ENCODE data around the gene GNAO1.

GNAO1 gene

DNA sequence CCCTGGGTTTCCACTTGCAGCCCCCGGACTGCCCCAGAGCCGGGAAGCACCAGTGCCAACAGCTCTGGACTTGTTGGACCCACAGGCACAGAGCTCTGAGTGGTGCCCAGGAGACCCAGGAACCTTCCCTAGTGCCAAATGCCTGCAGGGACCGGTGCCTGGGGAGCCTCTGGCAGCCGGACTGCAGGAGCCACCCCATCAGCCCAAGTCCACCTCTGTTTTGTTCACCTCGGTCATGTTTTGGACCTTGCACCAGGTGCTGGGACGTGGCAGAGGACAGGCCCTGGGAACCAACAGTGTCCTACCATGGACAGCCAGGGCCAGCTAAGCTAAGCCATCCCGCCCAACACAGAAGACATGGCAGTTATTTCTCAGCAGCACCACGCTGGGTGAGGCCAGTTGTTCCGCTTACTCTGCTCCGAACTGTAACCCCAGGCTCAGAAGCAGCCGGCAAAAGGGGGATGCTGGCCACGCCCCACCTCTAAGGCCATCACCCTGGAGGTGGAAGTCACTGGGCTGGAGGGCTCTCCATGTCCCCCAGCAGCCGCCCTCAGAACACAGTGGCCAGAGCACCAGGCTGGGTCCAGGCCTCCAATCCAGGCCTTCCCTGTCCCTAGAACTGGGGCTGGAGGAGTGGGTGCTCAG is 154.2 kb downstream of the GNAO1 start:
- H3K27ac ChIP-seq = no peak overlapping the region
- TF ChIP-seq ZFX (IDR thresholded peaks at IDR 0.05) = no peak
- TF ChIP-seq, protein P1, sequence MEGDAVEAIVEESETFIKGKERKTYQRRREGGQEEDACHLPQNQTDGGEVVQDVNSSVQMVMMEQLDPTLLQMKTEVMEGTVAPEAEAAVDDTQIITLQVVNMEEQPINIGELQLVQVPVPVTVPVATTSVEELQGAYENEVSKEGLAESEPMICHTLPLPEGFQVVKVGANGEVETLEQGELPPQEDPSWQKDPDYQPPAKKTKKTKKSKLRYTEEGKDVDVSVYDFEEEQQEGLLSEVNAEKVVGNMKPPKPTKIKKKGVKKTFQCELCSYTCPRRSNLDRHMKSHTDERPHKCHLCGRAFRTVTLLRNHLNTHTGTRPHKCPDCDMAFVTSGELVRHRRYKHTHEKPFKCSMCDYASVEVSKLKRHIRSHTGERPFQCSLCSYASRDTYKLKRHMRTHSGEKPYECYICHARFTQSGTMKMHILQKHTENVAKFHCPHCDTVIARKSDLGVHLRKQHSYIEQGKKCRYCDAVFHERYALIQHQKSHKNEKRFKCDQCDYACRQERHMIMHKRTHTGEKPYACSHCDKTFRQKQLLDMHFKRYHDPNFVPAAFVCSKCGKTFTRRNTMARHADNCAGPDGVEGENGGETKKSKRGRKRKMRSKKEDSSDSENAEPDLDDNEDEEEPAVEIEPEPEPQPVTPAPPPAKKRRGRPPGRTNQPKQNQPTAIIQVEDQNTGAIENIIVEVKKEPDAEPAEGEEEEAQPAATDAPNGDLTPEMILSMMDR (conservative IDR thresholded peaks at IDR 0.05) = no peak

DNA sequence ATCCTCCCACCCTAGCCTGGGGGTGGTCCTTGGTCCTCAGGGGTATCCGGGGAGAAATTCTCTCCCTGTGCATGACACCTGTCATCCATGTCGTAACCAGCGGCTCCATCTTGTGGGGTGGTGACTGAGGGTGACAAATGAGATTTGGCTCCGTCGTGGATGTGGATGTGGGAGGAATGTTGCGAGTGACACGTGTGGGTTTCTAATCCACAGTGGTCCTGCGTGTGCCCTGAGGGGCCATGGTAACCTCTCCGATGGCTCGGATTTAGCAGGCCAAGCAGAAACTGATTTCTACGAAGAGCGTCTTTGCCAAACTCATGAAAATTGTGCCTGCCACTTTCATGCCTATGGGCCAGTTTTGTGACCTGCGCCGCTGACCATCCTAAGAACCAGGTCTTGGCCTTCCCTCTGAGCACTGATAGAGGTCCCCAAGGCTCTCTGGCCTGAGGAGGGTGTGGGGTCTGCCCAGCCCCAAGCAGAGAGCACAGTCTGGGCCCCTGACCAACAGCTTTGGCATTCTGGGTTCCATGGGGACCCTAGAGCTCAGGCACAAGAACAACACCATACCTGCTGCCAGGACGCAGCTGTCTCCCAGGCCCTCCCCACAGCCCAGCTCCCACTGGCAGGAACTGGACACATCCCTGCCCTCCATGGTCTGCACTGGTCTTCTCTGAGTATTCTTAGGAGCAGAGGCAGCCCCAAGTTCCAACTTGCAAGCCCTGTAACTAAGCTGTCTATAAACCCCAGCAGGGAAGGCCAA is 155.0 kb downstream of the GNAO1 start:
- no peak overlapping the region for H3K27ac ChIP-seq
- TF ChIP-seq, protein P1 (conservative IDR thresholded peaks at IDR 0.05) = no peak
- TF ChIP-seq ZFX (IDR thresholded peaks at IDR 0.05) = no peak

DNA sequence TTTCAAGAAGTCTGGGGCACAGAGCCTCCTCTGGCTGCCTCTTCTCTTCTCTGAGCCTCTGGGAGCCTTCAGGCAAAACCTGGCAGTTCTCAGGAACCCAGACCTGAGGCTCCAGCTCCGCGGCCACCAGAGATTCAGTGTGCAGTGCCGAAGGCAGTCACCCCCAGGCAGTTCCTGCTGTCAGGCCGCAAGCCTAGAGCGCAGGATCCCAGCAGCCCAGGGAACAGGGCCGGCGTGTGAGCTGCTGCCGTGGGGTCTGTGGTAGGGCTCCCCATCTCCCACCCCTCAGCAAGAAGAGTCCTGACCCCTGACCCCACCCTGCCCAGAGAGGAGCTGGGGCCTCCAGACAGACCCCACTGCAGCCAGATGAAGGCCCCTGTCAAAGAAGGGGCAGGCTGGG is 155.9 kb downstream of the GNAO1 start:
- TF ChIP-seq ZFX (IDR thresholded peaks at IDR 0.05) = no peak
- TF ChIP-seq, protein P1 (conservative IDR thresholded peaks at IDR 0.05) = no peak
- no peak overlapping the region for H3K27ac ChIP-seq

DNA sequence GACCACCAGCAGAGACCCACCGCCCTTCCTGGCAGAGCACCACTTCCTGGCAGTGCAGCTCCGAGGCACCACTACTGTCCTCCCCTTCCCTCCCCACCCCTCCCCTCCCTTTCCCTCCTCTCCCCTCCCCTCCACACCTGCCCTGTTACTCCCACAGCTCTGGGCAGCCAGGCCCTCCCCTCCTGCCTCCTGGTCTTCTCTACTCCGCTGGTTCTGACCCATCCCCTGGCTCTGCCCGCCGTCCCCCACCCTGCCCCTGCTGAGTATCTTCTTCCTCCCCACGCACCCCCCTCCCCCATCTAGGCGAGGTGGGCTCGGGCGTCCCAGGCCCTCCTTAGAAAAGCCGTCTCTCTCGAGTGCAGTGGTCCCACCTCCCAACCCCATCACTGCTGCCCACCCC is 156.4 kb downstream of the GNAO1 start:
- TF ChIP-seq ZFX (IDR thresholded peaks at IDR 0.05) = no peak
- TF ChIP-seq, protein P1 (conservative IDR thresholded peaks at IDR 0.05) = no peak
- no peak overlapping the region for H3K27ac ChIP-seq

DNA sequence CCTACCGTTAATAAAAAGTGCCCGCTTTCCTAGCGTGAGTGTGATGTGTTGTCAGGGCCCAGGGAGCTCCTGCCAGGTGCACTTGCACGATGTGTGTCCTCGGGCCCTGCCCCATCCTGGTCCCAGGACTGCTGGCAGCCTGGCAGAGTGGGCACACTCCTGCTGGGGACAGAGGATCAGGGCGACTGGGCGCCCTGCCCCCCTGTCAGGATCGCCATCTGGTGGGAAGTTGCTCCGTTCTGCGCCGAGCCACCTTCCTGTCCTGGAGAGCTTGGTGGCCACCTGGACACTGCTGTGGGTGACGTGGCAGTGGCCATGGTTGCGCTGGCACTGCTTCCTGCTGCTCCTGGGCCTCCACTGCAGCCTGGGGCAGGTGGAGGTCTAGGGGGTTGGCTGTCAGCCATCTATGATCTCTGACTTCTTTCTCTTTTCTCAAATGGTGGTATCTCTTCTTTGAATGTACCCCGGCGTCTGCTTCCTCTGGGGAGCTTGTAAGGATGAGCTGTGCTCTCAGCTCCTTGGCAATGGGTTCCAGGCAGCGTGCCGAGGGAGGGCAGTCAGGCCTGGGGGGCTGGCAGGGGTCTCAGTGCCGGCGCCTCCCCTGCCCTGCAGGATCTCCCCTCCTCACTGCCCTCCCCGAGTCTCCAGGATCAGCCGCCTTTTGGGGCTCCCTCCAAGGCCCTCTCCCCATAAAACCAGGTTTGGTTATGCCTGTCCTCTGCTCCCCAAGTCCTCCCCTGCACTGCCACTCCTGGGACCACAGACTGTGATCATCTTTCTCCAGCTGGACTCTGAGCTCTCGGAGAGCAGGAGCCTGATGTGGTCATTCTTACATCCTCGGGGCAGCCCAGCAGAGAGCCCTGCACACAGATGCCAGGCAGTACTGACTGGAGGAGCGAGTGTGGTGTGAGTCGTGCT is 157.1 kb downstream of the GNAO1 start:
- TF ChIP-seq, protein P1 (conservative IDR thresholded peaks at IDR 0.05) = no peak
- TF ChIP-seq ZFX (IDR thresholded peaks at IDR 0.05) = no peak
- no peak overlapping the region for H3K27ac ChIP-seq

DNA sequence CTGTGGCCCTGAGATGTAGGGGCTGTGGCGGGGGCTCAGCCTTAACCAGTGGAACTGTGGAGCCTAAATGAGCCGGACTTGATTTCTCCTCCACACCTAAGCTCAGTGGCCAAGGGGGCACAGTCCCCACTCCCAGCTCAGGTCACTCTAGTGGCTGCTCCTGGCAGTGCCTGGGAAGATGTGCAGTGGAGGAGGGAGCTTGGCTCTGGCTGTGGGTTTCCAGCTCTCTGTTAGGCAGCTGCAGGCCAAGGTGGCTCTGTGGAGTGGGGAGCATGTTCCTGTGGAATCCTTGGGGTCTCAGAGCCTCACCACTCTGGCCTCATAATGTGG is 157.8 kb downstream of the GNAO1 start:
- H3K27ac ChIP-seq = no peak overlapping the region
- TF ChIP-seq, protein P1 (conservative IDR thresholded peaks at IDR 0.05) = no peak
- TF ChIP-seq ZFX (IDR thresholded peaks at IDR 0.05) = no peak
